Kidney (tissue), 14 donors: ENCODE measurements around the gene VSIG2. TPM values are rescaled to one million over a fixed set of nuclear protein-coding genes. Genes with fewer than 3 reads are reported as not detected.
A peak's percentile ranks its signal among the peaks of the same experiment; 100 is the strongest.

Experiments
- DNase-seq, 5 donors: peaks; one replicate each; pipeline ENCODE4 v3.0.0-alpha.2; 2013 to 2020
- FAIRE-seq: peaks from 2 replicates; lab custom pipeline; 2012; peaks lifted over from hg19 to GRCh38; lab: Jason Lieb, UNC
- H3K27ac ChIP-seq, 2 donors: one replicate each; pipeline ENCODE4 v1.7.0; 2013; ENCODE audit warnings: low read depth in 2 of 2, low read length in 2 of 2, inconsistent platforms in 1 of 2
- H3K27me3 ChIP-seq: one replicate; pipeline ENCODE4 v1.7.1; 2013; ENCODE audit warnings: low read length, inconsistent platforms; ENCODE audit not compliant: control insufficient read depth, insufficient read depth
- H3K36me3 ChIP-seq, 3 donors: one replicate each; pipeline versions ENCODE4 v1.7.0 to v1.7.1; 2013; ENCODE audit warnings: low read length in 3 of 3, control low read depth in 1 of 3, inconsistent platforms in 1 of 3; ENCODE audit not compliant: insufficient read depth in 3 of 3, control insufficient read depth in 2 of 3
- H3K4me1 ChIP-seq, 3 donors: one replicate each; pipeline versions ENCODE4 v1.7.0 to v1.7.1; 2013; ENCODE audit warnings: low read length in 3 of 3, inconsistent platforms in 1 of 3, low read depth in 1 of 3; ENCODE audit not compliant: control insufficient read depth in 2 of 3, insufficient read depth in 2 of 3
- H3K4me3 ChIP-seq, 3 donors: one replicate each; pipeline versions ENCODE4 v1.7.0 to v1.8.1; 2013; ENCODE audit warnings: low read length in 3 of 3, control low read depth in 1 of 3, inconsistent platforms in 1 of 3
- H3K9ac ChIP-seq, 3 donors: one replicate each; pipeline versions ENCODE4 v1.7.0 to v1.7.1; 2013; ENCODE audit warnings: low read length in 3 of 3, control low read depth in 1 of 3, inconsistent platforms in 1 of 3
- H3K9me3 ChIP-seq, 3 donors: one replicate each; pipeline versions ENCODE4 v1.7.0 to v1.7.1; 2013; ENCODE audit warnings: low read length in 3 of 3, control low read depth in 1 of 3, inconsistent platforms in 1 of 3; ENCODE audit not compliant: control insufficient read depth in 2 of 3, insufficient read depth in 1 of 3
- intact Hi-C: fragments of 100-400 bp; cut with DNase I; formaldehyde crosslinking; loops from one replicate; pipeline ENCODE4 v1.11.1; 2022
- polyA plus RNA-seq: library from polyadenylated mRNA; stranded (reverse); fragments of 350-450 nt; fragmentation: Illumina TruSeq; extraction: RNeasy Lipid Tissue Mini Kit (QIAGEN cat#74804); gene quantifications from one replicate; pipeline ENCODE4 v1.2.3, GENCODE V29; 2014; ENCODE audit warnings: low read depth, low replicate concordance; ENCODE audit not compliant: insufficient read depth
- total RNA-seq: library from RNA; stranded (reverse); fragmentation: NEBNext Ultra II Directional; extraction: Animal tissue kit (Norgen Biotek cat#: 25700); gene quantifications from one replicate; pipeline ENCODE4 v1.2.1, GENCODE V29; 2021
- TF ChIP-seq, protein P1 (sequence below): IDR thresholded peaks from 3 replicates; pipeline ENCODE4 v1.5.1; 2012; ENCODE audit warnings: mild to moderate bottlenecking, moderate library complexity, borderline replicate concordance; ENCODE audit not compliant: insufficient read depth; ENCODE audit errors: extremely low read depth
- donor health status: control.
- donor health status: control.
- donor health status: control.
- donor health status: control.
- donor health status: control.
- donor health status: DM: yes; HTN: yes; CAD: no.
- donor health status: Normal renal cell carcinoma (clear cell type).

The VSIG2 gene
- total and polyA plus RNA-seq, 2 donors from 2014 or later, result 3.9 to 11.7 TPM

- H3K27ac ChIP-seq, result no peak overlapping the region
- peaks cover 0 to 3% (median 0%) of the 10 kb centered on the region in 3 donors for H3K36me3 ChIP-seq
- no peak overlapping the region for H3K9ac ChIP-seq
- no peaks in the 10 kb centered on the region for H3K9me3 ChIP-seq
- DNase-seq (peak in 1 of 5 donors; percentile 33), FAIRE-seq (no peak)
- intact Hi-C loops, result no loop called here
- TF ChIP-seq, protein P1, sequence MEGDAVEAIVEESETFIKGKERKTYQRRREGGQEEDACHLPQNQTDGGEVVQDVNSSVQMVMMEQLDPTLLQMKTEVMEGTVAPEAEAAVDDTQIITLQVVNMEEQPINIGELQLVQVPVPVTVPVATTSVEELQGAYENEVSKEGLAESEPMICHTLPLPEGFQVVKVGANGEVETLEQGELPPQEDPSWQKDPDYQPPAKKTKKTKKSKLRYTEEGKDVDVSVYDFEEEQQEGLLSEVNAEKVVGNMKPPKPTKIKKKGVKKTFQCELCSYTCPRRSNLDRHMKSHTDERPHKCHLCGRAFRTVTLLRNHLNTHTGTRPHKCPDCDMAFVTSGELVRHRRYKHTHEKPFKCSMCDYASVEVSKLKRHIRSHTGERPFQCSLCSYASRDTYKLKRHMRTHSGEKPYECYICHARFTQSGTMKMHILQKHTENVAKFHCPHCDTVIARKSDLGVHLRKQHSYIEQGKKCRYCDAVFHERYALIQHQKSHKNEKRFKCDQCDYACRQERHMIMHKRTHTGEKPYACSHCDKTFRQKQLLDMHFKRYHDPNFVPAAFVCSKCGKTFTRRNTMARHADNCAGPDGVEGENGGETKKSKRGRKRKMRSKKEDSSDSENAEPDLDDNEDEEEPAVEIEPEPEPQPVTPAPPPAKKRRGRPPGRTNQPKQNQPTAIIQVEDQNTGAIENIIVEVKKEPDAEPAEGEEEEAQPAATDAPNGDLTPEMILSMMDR, result no peak
- H3K4me1 ChIP-seq, result peaks cover 0 to 8% (median 0%) of the 10 kb centered on the region in 3 donors
- no peak overlapping the region for H3K4me3 ChIP-seq
- peaks cover 51% of the 10 kb centered on the region for H3K27me3 ChIP-seq
Observed at GRCh38 chr11:124752471-124753102, 532 bp upstream of the VSIG2 start.

GRCh38 chr11:124751391-124751740, 689 bp downstream of the VSIG2 start:
- intact Hi-C loops, result no loop called here

DNA sequence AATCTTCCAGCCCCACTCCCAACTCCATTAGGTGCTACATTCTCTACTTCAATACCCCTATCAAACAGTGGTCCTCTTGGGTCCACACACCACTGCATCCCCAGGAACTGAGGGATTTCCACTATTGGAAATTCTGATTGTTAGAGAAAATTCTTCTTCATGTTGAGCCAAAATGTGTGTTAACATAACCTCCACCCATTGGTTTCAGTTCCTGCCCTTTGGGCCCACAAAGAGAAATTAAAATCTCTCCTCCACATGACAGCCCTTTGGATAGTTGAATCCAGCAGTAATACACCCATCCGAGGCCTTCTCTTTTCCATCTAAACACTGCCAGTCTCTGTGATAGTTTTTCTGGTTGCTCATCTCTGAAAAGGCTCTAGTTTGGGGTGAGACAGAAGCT, 2.1 kb downstream of the VSIG2 start:
- Histone ChIP-seq H3K4me3 (no peak overlapping the region), H3K36me3 (no peaks in the 10 kb centered on the region), H3K9me3 (no peaks in the 10 kb centered on the region), H3K9ac (no peak overlapping the region), H3K4me1 (peaks cover 0 to 20% (median 0%) of the 10 kb centered on the region in 3 donors), H3K27me3 (peaks cover 42% of the 10 kb centered on the region), H3K27ac (no peak overlapping the region)
- intact Hi-C loops, result no loop called here
- FAIRE-seq (no peak), DNase-seq (no peak)
- TF ChIP-seq, protein P1, result no peak

More at GRCh38 chr11:124751391-124751740, 689 bp downstream of the VSIG2 start:
- Histone ChIP-seq H3K9me3 (no peaks in the 10 kb centered on the region), H3K27ac (no peak overlapping the region), H3K36me3 (peaks cover 0 to 3% (median 0%) of the 10 kb centered on the region in 3 donors), H3K9ac (no peak overlapping the region), H3K27me3 (peaks cover 42% of the 10 kb centered on the region), H3K4me3 (no peak overlapping the region), H3K4me1 (peaks cover 0 to 15% (median 0%) of the 10 kb centered on the region in 3 donors)
- DNase-seq (peak in 1 of 5 donors; percentile 73), FAIRE-seq (no peak)
- TF ChIP-seq, protein P1, result no peak
